Activated gamma-delta T cell treated with anti-CD3 and anti-CD28 coated beads, Interleukin-2, amount 50 U/mL, for 16 hours (primary cell): ENCODE measurements around the gene BRINP2.
"Not testable (repeated sequence)": the region's sequence is repeated elsewhere in the genome, so short reads cannot be mapped to it uniquely, and the experiment has no call there.

Experiments used
- DNase-seq: peaks from one replicate; pipeline ENCODE4 v3.0.0-alpha.2; 2020; ENCODE audit warnings: low read depth

Gene BRINP2

GRCh38 chr1:177311586-177311985 is 140.8 kb downstream of the BRINP2 start:
- no peak for DNase-seq

- no peak for DNase-seq
Measured at GRCh38 chr1:177315261-177315660, 144.5 kb downstream of the BRINP2 start.

- DNase-seq = no peak
Measured at GRCh38 chr1:177315761-177316160, 145.0 kb downstream of the BRINP2 start.

- DNase-seq = not testable (repeated sequence)
Measured at GRCh38 chr1:177321434-177321833, 150.7 kb downstream of the BRINP2 start.

GRCh38 chr1:177328251-177328650 is 157.5 kb downstream of the BRINP2 start:
- DNase-seq = no peak

GRCh38 chr1:177329871-177330270 is 159.1 kb downstream of the BRINP2 start:
- DNase-seq = no peak
